Keratinocyte (primary cell): ENCODE data around the gene GFOD1. TPM values are rescaled to one million over a fixed set of nuclear protein-coding genes. Genes with fewer than 3 reads are reported as not detected.

Experiments used
- DNase-seq: peaks from one replicate; pipeline ENCODE4 v3.0.0-alpha.2; 2011; ENCODE audit warnings: low read depth, missing footprints, low spot score
- FAIRE-seq: peaks from 2 replicates; lab custom pipeline; 2011; peaks lifted over from hg19 to GRCh38; lab: Jason Lieb, UNC
- H2AFZ ChIP-seq: 2 replicates; pipeline ENCODE4 v1.6.0; 2012; ENCODE audit warnings: low read length, control low read depth, inconsistent platforms; ENCODE audit not compliant: control insufficient read depth
- H3K27ac ChIP-seq: 2 replicates; pipeline ENCODE4 v1.5.1; 2011; ENCODE audit warnings: low read length; ENCODE audit not compliant: control insufficient read depth, insufficient read depth
- H3K27me3 ChIP-seq: 3 replicates; pipeline ENCODE4 v1.6.0; 2011; ENCODE audit warnings: low read length; ENCODE audit not compliant: control insufficient read depth, insufficient read depth; ENCODE audit errors: extremely low read depth
- H3K36me3 ChIP-seq, 2 experiments: 2 replicates in 1 of 2; 3 replicates in 1 of 2; pipeline ENCODE4 v1.5.1; 2011; ENCODE audit warnings: low read length in 2 of 2, mild to moderate bottlenecking in 1 of 2; ENCODE audit not compliant: control insufficient read depth in 2 of 2, insufficient read depth in 2 of 2; ENCODE audit errors: extremely low read depth in 1 of 2
- H3K4me1 ChIP-seq: 3 replicates; pipeline ENCODE4 v1.5.1; 2011; ENCODE audit warnings: low read length; ENCODE audit not compliant: control insufficient read depth, insufficient read depth; ENCODE audit errors: extremely low read depth
- H3K4me2 ChIP-seq: 3 replicates; pipeline ENCODE4 v1.6.0; 2011; ENCODE audit warnings: low read depth, low read length; ENCODE audit not compliant: control insufficient read depth, insufficient read depth; ENCODE audit errors: extremely low read depth
- H3K4me3 ChIP-seq, 3 experiments: fragments of 200-600 bp in 1 of 3; sonication (generic) in 1 of 3; 2 replicates in 2 of 3; 3 replicates in 1 of 3; pipeline ENCODE4 v1.5.1; 2011 to 2016; ENCODE audit warnings: low read length in 3 of 3, mild to moderate bottlenecking in 3 of 3, control low read depth in 2 of 3, inconsistent platforms in 1 of 3, low read depth in 1 of 3, mixed read lengths in 1 of 3, mixed run types in 1 of 3, moderate library complexity in 1 of 3; ENCODE audit not compliant: control insufficient read depth in 2 of 3, insufficient read depth in 2 of 3; ENCODE audit errors: extremely low read depth in 1 of 3
- H3K79me2 ChIP-seq: 2 replicates; pipeline ENCODE4 v1.6.0; 2012; ENCODE audit warnings: low read length; ENCODE audit not compliant: control insufficient read depth, insufficient read depth
- H3K9ac ChIP-seq: 3 replicates; pipeline ENCODE4 v1.6.0; 2011; ENCODE audit warnings: low read length; ENCODE audit not compliant: control insufficient read depth, insufficient read depth; ENCODE audit errors: extremely low read depth
- H3K9me1 ChIP-seq: 3 replicates; pipeline ENCODE4 v1.6.0; 2011; ENCODE audit warnings: low read length; ENCODE audit not compliant: control insufficient read depth, insufficient read depth; ENCODE audit errors: extremely low read depth
- H3K9me3 ChIP-seq: 2 replicates; pipeline ENCODE4 v1.5.1; 2012; ENCODE audit warnings: low read depth, low read length; ENCODE audit not compliant: control insufficient read depth
- H4K20me1 ChIP-seq: 3 replicates; pipeline ENCODE4 v1.6.0; 2011; ENCODE audit warnings: low read length; ENCODE audit not compliant: control insufficient read depth, insufficient read depth; ENCODE audit errors: extremely low read depth
- CTCF ChIP-seq, 3 experiments: IDR thresholded peaks in 1 of 3; conservative IDR thresholded peaks in 1 of 3; optimal IDR thresholded peaks in 1 of 3; 2 replicates in 2 of 3; 3 replicates in 1 of 3; pipeline versions ENCODE3 to v1.5.1; 2011; ENCODE audit warnings: low read length in 3 of 3, mild to moderate bottlenecking in 3 of 3, moderate library complexity in 2 of 3, control low read depth in 1 of 3, inconsistent platforms in 1 of 3; ENCODE audit not compliant: insufficient read depth in 2 of 3; ENCODE audit errors: extremely low read depth in 1 of 3
- EZH2 ChIP-seq: IDR thresholded peaks from one replicate; pipeline ENCODE4 v1.6.1; 2012; ENCODE audit warnings: inconsistent platforms, mild to moderate bottlenecking, low read length, moderate library complexity
- dilution Hi-C: fragments of 300-500 bp; cut with MboI; formaldehyde crosslinking; loops from one replicate; pipeline ENCODE4 v1.7.0; 2020; ENCODE audit warnings: low sequenced_read_pairs; ENCODE audit not compliant: extremely low pct_ligation_motif_present
- polyA plus RNA-seq, 5 experiments: library from polyadenylated mRNA; depleted of rRNA in 3 of 5; stranded (reverse) in 3 of 5; stranded (forward) in 1 of 5; unstranded in 1 of 5; fragments of >200 nt; gene quantifications; 1 replicate in 1 of 5; 2 replicates in 3 of 5; 3 replicates in 1 of 5; pipeline versions ENCODE4 v1.2.1 to v1.2.3, GENCODE V29; 2011 to 2012; ENCODE audit warnings: missing spikeins in 2 of 5, low read depth in 1 of 5, low replicate concordance in 1 of 5

Gene GFOD1
- polyA plus RNA-seq, 1 donor (not counting 4 experiments of a cell fraction or from before 2014, with no cell fraction given): 7.2 TPM

DNA sequence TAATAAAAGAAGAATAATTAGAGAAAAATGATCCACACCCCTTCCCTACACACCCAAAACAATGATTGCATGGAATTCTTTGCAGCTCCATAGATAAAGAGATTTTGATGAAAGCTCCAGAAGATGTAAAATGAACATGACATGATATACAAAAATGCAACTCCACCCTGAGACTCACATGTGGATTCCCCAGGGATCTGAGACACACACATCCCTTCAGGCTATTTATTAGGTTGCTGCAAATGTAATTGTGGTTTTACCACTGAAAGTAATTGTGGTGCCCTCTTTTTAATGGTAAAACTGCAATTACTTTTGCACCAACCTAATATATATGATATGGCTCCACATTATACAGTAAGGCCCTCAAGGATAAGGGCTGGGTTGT lies 118.7 kb downstream of the GFOD1 start:
- H3K4me2 ChIP-seq: peak overlapping the region; percentile 41
- dilution Hi-C loops: no loop called here
- H3K27ac ChIP-seq: no peak overlapping the region
- peaks cover 2% of the 10 kb centered on the region for H4K20me1 ChIP-seq
- FAIRE-seq (no peak), DNase-seq (no peak)
- H3K9ac ChIP-seq: no peak overlapping the region
- no peaks in the 10 kb centered on the region for H3K9me3 ChIP-seq
- peaks cover 6 to 11% of the 10 kb centered on the region in 2 experiments for H3K36me3 ChIP-seq
- TF ChIP-seq EZH2 (no peak), CTCF (optimal IDR thresholded peaks at IDR 0.05 in 1 of 3, IDR thresholded peaks at IDR 0.05 in 1 of 3, conservative IDR thresholded peaks at IDR 0.05 in 1 of 3; ENCODE audit: extremely low read depth in 1 of 3, insufficient read depth in 2 of 3, low read length in 3 of 3) (no peak)
- H3K4me3 ChIP-seq: no peak overlapping the region
- no peak overlapping the region for H2AFZ ChIP-seq
- peaks cover 31% of the 10 kb centered on the region for H3K4me1 ChIP-seq
- no peaks in the 10 kb centered on the region for H3K27me3 ChIP-seq
- no peaks in the 10 kb centered on the region for H3K9me1 ChIP-seq
- no peaks in the 10 kb centered on the region for H3K79me2 ChIP-seq

DNA sequence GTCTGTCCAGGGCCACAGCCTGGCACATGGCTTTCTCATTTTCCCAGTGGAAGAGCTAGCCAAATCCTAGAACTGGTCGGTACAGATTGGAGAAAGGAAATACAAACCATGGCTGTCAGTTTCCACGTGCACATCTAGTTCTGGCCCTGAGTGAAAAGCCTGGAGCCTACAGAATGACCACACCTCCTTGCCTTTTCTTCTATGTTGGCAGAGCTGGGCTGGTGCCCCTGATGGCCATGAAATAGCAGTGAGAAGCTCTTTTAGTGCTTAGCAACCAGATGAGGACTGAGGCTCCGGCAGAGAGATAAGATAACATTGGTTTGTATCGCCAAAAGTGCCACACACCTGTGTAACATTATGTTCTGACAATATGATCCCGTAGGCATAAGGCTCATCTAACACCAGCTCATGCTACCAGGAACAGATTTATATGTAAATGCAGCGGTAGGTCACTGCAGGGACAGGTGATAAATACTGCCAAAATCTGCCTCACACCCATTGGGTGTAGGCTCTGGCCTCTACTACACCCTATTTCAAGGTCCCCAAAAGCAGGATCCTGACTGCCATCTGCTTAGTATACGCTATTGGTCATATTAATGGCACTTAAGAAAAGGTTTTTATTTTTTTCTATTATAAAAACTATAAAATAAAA lies 119.2 kb downstream of the GFOD1 start:
- Histone ChIP-seq H3K4me3 (no peak overlapping the region), H2AFZ (no peak overlapping the region), H3K4me1 (peaks cover 31% of the 10 kb centered on the region), H3K36me3 (peaks cover 7 to 15% of the 10 kb centered on the region in 2 experiments), H3K9me1 (no peaks in the 10 kb centered on the region), H3K9ac (peak overlapping the region; percentile 42), H3K4me2 (peak overlapping the region; percentile 41), H3K27me3 (no peaks in the 10 kb centered on the region), H4K20me1 (peaks cover 2% of the 10 kb centered on the region), H3K79me2 (no peaks in the 10 kb centered on the region), H3K27ac (peak overlapping the region; percentile 60), H3K9me3 (no peaks in the 10 kb centered on the region)
- DNase-seq (no peak), FAIRE-seq (no peak)
- dilution Hi-C loops: no loop called here
- no peak for TF ChIP-seq CTCF (optimal IDR thresholded peaks at IDR 0.05 in 1 of 3, IDR thresholded peaks at IDR 0.05 in 1 of 3, conservative IDR thresholded peaks at IDR 0.05 in 1 of 3; ENCODE audit: extremely low read depth in 1 of 3, insufficient read depth in 2 of 3, low read length in 3 of 3)
- no peak for TF ChIP-seq EZH2
